DOHH2 (cell line): ENCODE measurements around the gene ZSCAN5B.

ENCODE experiments used
- EZH2phosphoT487 ChIP-seq: fragments of 200-600 bp; sonication (generic); IDR thresholded peaks from 2 replicates; pipeline ENCODE4 v1.6.1; 2017; ENCODE audit warnings: borderline replicate concordance, mild to moderate bottlenecking, antibody characterized with exemption, low read length, moderate library complexity, mixed read lengths
- TF ChIP-seq, protein P1 (sequence below): fragments of 200-600 bp; sonication (generic); IDR thresholded peaks from one replicate; pipeline ENCODE4 v1.5.1; 2014; ENCODE audit warnings: antibody characterized with exemption, mild to moderate bottlenecking, low read depth, low read length; ENCODE audit not compliant: poor library complexity, severe bottlenecking

DNA sequence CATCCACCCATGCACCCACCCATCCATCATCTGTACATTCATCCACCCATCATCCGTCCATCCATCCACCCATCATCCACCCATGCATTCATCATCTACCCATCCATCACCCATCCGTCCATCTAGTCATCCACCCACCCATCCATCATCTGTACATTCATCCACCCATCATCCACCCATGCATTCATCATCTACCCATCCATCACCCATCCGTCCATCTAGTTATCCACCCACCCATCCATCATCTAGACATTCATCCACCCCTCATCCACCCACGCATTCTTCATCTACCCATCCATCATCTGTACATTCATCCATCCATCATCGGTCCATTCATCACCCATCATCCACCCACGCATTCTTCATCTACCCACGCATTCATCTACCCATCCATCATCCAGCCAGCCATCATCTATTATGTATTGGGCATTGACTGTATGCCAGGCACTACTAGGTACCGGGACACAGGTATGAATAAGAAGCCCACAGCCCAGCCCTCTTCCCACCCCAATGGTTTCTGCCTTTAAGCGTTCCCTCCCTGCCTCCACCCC lies 38.5 kb downstream of the ZSCAN5B start:
- TF ChIP-seq, protein P1, sequence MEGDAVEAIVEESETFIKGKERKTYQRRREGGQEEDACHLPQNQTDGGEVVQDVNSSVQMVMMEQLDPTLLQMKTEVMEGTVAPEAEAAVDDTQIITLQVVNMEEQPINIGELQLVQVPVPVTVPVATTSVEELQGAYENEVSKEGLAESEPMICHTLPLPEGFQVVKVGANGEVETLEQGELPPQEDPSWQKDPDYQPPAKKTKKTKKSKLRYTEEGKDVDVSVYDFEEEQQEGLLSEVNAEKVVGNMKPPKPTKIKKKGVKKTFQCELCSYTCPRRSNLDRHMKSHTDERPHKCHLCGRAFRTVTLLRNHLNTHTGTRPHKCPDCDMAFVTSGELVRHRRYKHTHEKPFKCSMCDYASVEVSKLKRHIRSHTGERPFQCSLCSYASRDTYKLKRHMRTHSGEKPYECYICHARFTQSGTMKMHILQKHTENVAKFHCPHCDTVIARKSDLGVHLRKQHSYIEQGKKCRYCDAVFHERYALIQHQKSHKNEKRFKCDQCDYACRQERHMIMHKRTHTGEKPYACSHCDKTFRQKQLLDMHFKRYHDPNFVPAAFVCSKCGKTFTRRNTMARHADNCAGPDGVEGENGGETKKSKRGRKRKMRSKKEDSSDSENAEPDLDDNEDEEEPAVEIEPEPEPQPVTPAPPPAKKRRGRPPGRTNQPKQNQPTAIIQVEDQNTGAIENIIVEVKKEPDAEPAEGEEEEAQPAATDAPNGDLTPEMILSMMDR = no peak
- TF ChIP-seq EZH2phosphoT487 = no peak
